Brain pericyte (primary cell): ENCODE results near the gene NCSTN.
"Not testable (repeated sequence)": the region's sequence is repeated elsewhere in the genome, so short reads cannot be mapped to it uniquely, and the experiment has no call there.

Experiments
- DNase-seq: peaks from one replicate; pipeline ENCODE4 v3.0.0-alpha.2; 2012; ENCODE audit warnings: low read depth, low spot score

Gene NCSTN

GRCh38 chr1:160371346-160371631 is 28.1 kb downstream of the NCSTN start:
- no peak for DNase-seq

DNA sequence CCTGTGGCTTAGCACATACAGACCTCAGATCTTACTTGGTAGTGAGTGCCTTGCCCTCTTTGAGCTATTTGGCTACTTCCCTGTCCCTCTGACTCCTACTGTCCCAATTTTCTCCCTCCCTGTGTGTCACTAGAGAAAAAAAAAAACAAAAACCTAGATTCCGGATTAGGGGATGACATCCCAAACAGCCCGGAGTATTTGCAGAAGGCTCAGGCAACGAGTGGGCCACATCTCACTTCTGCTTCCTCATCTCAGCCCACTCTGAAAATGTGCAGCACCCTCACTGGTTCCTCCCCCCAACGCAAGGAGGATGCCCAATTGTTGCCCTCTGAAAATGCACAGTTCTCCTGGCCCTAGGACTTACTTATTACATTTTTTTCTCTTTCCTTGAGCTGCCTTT is 28.6 kb downstream of the NCSTN start:
- DNase-seq = no peak

DNA sequence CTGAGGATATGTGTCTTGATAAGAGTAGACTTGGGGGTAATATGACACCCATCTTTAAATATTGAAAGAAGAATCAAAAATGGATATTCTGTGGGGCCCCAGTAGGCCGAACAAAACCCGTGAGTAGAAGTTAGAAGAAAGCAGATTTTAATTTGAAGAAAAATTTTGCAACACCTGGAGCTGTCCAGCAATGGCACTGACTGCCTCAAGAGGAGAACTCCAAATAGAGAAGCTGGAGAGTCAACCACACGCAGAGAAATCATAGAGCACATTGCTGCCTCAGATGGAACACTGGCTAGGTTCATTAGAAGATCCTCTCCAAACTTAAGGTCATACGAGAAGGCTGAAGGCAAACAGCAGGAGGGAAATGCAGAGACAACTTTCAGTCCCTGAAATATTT is 30.5 kb downstream of the NCSTN start:
- DNase-seq = no peak

GRCh38 chr1:160374306-160375110 is 31.3 kb downstream of the NCSTN start:
- no peak for DNase-seq

GRCh38 chr1:160375788-160376524 is 32.8 kb downstream of the NCSTN start:
- DNase-seq = no peak

- DNase-seq = no peak
These were observed 33.4 kb downstream of the NCSTN start for GRCh38 chr1:160376525-160377131.

DNA sequence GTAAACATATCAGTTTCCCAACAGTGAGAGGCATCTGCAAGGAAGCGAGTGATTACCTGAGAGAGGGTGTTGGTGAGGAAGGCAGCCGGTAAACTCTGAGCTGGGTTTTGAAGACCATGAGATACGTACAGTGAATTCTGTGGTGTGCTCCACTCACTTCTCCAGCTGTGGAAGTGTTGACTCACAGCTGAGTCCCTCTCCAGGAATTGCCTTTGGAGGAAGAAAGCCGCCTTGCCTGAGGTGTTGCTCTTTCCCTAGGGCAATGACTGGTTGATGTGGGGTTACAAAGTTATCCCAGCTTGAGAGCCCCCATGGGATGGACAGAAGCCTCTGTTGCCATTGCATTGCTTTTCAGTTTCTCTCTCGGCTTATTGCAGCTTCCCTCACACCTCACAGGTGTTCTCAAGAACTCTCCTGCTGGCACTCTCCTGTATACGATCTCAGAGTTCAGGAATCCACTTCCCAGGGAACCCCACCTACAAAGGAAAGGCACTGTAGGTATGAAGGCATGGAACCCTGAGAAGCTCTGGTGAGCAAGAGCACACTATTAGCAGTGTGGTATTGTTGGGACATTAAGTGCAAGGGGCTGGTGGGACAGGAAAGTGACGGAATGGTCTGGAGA is 34.5 kb downstream of the NCSTN start:
- no peak for DNase-seq

DNA sequence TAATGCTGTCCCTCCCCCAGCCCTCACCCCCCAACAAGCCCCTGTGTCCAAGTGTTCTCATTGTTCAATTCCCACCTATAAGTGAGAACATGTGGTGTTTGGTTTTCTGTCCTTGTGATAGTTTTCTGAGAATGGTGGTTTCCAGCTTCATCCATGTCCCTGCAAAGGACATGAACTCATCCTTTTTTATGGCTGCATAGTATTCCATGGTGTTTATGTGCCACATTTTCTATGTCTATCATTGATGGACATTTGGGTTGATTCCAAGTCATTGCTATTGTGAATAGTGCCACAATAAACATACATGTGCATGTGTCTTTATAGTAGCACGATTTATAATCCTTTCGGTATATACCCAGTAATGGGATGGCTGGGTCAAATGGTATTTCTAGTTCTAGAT is 41.6 kb downstream of the NCSTN start:
- DNase-seq = not testable (repeated sequence)

DNA sequence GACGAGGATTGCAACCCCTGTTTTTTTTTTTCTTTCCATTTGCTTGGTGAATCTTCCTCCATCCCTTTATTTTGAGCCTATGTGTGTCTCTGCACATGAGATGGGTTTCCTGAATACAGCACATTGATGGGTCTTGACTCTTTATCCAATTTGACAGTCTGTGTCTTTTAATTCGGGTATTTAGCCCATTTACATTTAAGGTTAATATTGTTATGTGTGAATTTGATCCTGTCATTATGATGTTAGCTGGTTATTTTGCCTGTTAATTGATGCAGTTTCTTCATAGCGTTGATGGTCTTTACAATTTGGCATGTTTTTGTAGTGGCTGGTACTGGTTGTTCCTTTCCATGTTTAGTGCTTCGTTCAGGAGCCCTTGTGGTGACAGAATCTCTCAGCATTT is 45.2 kb downstream of the NCSTN start:
- DNase-seq = not testable (repeated sequence)

DNA sequence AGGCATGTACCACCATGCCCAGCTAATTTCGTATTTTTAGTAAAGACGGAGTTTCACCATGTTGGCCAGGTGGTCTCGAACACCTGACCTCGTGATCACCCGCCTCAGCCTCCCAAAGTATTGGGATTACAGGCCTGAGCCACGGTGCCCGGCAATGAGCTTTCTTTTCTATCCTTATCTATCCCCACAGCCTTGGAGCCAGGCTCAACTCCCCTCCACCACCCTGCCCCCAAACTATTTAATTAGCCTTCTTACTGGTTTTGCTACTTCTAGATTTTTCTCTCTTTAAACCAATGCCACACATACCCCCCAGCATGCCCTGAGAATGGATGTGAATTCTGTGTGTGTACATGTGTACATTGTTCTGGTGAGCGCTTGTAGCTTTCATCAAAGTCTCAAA is 51.5 kb downstream of the NCSTN start:
- no peak for DNase-seq

DNA sequence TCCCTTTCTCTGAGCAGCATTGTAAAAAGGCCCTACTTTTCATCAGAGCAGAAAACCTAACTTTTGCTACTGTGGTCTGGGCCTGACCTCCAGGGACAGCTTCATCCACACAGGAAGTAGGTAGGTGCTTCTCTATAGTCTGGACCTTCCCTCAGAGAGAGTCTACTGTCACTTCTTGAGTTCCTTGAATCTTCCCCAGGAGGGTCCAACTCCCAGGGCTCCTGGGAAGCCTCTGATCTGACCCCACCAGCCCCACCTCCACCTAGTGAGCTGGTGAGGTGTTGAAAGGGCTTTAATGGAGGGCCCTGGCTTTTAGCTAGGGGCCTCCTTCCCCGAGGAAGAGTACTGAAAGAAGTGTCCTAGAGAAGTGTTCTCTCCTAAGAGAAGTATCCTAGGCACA is 54.5 kb downstream of the NCSTN start:
- DNase-seq = no peak

DNA sequence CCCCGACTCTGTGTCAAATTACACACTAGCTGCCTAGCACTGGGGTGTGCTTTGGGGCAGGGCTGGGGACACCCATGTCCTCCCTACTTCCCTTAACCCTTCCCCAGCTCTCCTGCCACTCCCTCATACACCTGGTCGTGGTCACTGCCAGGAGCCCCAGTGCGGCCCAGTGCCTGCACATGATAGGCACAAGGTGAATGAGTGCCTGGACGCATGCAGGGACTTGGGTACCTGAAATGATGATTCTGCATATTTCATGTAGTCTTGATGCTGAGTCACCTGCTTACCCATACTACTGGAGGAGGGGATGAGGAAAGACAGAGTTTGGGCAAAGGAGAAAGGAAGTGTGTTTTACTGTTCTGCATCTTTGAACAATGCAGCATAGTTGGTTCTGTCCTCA is 55.6 kb downstream of the NCSTN start:
- DNase-seq = no peak

- DNase-seq = no peak
These were observed 56.5 kb downstream of the NCSTN start for GRCh38 chr1:160399544-160400222.

DNA sequence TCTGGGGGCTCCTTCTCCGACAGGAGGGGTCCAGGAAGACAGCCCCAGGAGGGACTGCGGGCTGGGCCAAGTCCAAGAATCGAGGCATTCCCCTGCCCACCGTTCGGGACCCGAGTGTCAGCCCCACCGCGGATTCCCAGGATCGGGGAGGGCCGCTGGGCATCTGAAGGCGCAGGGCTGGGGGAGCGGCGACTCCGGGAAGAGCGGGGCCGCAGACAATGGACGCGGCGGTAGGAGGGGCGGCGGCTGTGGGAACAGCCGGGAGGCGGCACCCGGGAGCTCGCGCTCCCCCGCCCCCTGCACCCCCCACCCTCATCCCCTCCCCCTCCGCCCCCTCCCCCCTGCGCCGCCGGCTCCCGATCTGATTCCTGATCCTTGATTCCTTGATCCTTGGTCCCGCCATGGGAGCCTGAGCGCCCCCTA is 57.1 kb downstream of the NCSTN start, which contains the start of gene VANGL2:
VANGL2 (plus strand) TSS at position 342 of the 423 bp plus-strand sequence. CDS start 15,274 bp downstream, outside the sequence.
- no peak for DNase-seq

DNA sequence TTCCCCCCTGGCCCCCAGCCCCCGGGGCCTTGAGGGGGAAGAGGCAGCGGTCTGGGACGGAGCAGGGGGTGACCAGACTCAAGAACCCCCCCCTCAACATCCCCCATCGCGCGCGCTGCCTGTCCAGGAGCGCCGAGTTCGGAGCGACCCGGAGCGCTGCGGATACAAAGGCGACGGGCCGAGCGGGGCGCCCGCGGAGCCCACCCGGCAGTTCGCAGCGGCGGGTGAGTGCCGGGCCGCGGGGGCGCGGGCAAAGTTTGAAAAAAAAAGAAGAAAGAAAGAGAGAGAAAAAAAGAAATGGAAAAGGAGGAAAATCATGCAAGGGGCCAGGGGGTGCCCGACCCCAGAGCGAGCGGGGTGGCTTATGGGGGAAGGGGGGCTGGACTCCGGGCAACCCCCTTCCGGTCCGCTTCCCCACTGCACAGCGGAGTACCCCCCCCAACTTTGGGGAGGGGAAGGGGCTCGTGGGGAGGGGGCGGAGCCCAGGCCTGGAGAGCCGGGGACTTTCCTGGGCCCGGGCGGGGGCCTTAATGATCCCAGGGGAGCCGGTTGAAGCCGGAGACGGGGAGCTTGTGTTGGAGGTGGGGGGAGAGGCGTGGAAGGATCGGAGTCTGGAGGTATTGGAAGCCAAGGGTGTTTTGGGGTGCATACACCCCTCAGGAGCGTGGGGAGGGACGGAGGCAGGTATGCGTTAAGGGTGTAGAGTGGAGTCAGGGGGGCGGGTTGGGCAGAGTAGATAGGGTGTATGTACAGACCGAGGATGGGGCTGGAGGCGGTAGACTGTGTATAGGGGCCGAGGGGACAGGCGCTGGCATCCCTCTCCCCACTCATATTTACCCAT is 57.7 kb downstream of the NCSTN start:
- DNase-seq = no peak

GRCh38 chr1:160401487-160401805 is 58.3 kb downstream of the NCSTN start:
- DNase-seq = no peak

DNA sequence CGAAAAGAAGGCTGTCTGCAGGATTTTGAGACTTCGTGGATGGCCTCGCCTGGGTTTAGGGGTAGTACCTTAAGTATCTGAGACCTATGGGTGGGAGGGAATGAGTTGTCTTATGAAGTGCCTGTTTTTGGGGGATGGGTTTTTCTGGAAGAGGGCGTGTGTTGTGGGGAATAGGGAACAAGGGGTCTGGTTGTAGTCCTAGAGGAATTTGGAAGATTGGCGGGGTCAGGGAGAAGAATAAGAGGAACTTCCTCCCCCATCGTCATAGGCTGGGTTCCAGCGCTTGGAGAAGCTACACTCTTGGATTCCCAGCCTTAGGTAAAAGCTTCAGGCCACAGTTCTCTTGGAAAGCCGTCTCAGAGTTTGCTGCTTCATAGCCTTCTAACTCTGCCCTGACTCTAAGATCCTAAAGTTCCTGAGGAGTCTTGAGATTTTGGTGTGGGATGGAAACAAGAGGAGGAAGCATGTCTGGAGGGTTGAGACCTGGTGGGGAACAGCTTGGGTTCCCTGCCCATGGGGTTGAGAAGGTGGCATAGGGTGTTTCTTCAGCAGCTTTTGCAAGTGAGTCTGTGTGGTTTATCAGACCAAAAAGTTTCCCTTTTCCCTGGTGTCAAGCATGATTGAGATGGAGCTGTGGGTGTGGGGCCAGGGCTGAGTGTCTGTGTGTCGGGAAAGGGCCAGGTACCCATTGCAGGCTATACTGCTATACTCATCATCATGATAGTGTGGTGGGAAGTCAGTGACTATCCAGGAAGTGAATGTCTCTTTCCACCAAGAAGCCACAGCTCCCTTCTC is 59.0 kb downstream of the NCSTN start:
- DNase-seq = no peak

GRCh38 chr1:160403244-160403643 is 60.1 kb downstream of the NCSTN start:
- no peak for DNase-seq

DNA sequence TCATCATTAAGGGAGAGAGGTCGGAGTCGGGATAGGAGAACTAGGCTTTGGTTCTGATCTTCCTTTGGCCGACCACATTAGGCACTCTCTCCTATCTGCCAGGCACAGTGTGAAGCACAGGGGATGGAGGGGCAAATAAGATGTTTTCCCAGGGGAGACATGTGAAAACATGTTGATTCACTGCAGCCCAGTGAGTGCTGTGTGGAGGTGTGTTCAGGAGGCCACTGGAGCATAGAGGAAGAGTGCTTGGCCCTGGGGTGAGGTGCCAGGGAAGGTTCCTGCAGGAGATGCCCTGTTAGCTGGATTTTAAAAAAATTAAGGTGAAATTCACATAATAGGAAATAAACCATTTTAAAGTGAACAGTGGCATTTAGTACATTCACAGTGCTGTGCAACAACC is 60.9 kb downstream of the NCSTN start:
- no peak for DNase-seq

DNA sequence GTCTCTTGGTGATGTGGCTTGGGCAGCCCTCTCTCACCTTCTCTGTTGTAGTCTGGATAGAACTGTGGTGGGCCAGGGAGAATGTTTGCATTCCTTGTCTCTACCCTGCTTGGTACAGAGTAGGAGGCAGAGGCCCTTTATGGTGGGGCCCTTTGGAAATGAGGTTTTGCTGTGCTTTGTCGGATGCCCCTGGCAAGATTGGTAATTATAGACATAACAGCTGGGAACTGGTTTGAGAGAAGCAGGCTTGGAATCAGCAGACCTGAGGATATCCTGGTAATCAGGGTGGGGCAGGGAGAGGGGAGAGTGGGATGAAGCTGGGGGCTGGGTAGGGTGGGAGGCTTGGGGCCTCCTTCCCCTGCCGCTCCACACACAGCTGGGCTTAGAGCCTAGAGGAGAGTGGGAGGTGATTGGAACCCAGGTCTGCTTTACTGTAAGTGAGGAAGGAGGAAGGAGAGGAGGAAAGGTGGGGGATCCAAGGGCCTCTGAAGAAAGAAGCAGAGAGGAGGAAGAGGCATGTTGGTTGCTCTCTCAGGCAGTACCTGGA is 62.2 kb downstream of the NCSTN start:
- DNase-seq = no peak
